Placental pericyte (primary cell): Measurements from ENCODE around the gene LYRM1. TPM values are rescaled to one million over a fixed set of nuclear protein-coding genes. Genes with fewer than 3 reads are reported as not detected.

Experiments used
- total RNA-seq: library from RNA; depleted of rRNA; stranded (reverse); fragments of >200 nt; gene quantifications from 2 replicates; pipeline ENCODE4 v1.2.3, GENCODE V29; 2012

LYRM1 gene, protein sequence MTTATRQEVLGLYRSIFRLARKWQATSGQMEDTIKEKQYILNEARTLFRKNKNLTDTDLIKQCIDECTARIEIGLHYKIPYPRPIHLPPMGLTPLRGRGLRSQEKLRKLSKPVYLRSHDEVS
- total RNA-seq: 39.0 and 40.2 TPM in 2 replicates

DNA sequence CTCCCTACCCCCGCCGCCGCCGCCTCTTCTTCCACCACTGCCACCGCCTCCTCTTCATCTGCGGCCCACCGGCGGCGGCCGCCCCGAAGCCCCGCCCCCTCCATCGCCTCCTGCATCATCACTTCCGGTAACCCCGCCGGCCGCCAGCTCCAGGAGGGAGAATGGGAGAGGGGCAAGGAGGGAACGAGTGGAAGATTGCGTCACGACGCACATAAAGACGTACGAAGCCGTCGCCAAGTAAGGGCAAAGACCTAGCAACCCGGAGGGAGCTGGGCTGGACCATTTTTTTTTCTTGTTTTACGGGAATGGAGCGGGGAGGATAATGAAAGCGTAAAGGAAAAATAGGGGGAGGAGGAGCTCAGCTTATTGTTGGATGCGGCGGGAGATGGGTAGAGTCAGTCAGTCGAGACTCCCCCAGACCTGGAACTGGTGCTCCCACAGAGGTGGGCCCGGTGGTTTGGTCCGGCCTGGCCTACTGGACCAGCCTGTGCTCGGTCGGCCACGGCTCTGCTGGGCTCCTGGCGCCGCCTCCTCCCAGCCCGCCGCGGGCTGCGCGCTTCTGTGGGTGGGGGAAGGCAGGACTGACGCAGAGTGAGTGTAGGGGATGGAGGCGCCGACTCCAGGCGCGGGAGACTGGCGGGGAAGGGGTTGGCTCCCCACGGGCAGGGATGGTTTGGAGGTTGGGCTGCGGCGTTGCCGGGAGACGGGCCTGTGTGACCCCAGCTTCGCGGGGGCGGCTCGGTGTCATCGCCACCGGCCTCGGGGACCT lies at the start of gene LYRM1, which contains the start of gene DCUN1D3:
Gene LYRM1 (plus strand): TSS at position 473 of the 769 bp plus-strand sequence. CDS start 14,785 bp downstream, outside the sequence.
Gene DCUN1D3 (minus strand): TSS at position 60 of the 769 bp plus-strand sequence. CDS start 37,820 bp downstream, outside the sequence.

Other genes starting within 250 kb of the LYRM1 start
- not detected in 2 replicates for gene ACSM1, start 203.1 kb upstream of the LYRM1 start, total RNA-seq
- 42.9 and 83.5 TPM in 2 replicates for gene THUMPD1, start 159.0 kb upstream of the LYRM1 start, total RNA-seq
- 0.14 and 0.22 TPM in 2 replicates for gene ACSM3, start 136.8 kb upstream of the LYRM1 start, total RNA-seq
- 10.9 and 33.1 TPM in 2 replicates for gene ERI2, start 94.3 kb upstream of the LYRM1 start, total RNA-seq
- 2.8 and 9.2 TPM in 2 replicates for gene REXO5, start 94.2 kb upstream of the LYRM1 start, total RNA-seq
- 27.8 and 41.9 TPM in 2 replicates for gene DCUN1D3, start 413 bp upstream of the LYRM1 start, total RNA-seq